Measurements from ENCODE around the gene BCL2L1. TPM values are rescaled to one million over a fixed set of nuclear protein-coding genes. Genes with fewer than 3 reads are reported as not detected.

Gene BCL2L1
- total and polyA plus RNA-seq, 10 of the 15 experiments (the other 5 are each of a cell fraction or from before 2014, with no cell fraction given): 0.63 to 67.7 (median 43.6) TPM

DNA sequence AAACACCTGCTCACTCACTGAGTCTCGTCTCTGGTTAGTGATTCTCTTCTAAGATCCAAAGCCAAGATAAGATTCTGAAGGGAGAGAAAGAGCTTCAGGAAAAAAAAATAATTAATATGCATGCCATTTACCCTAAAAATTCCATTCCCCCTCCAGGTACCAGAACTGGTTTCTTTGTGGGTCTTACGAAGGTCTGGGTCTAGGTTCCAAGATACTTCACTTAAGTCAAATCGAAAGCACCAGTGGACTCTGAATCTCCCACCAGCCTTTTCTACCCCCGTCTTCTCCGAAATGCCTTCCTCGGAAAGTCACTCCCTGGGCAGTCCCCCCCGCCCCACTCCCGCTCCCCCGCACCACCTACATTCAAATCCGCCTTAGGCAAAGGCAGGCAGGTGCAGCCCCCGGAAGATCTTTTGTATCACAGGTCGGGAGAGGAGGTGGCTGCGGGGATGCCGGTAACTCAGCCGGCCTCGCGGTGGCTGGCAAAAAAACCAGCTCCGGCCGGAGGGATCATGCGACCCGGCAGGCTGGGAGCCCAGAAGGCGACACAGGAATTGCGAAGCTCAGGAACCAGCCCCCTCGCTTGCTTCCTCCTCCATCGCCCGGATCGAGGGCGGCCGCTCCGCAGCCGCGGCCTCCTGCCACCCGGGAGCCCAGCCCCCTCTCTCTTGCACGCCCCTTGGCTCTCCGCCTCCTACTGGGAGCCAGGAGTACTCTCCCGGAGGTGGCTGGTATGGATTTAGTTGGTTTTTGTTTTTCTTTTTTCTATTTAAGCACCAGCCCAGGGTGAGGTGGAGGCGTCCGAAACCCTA lies at the start of gene BCL2L1 (continued):
- no peak for TF ChIP-seq POLR2AphosphoS2 (IDR thresholded peaks at IDR 0.05; ENCODE audit: low read depth, low read length)
- TF ChIP-seq SP1 (IDR thresholded peaks at IDR 0.05; ENCODE audit: low read depth, low read length): no peak
- TF ChIP-seq SMARCA5 (IDR thresholded peaks at IDR 0.05): peak; percentile 54; the same call in 1 of the 2 replicates
- no peak for TF ChIP-seq ASH2L (IDR thresholded peaks at IDR 0.05; ENCODE audit: borderline replicate concordance, low read depth)
- TF ChIP-seq CREM (IDR thresholded peaks at IDR 0.05; ENCODE audit: low read depth): 0 out of 2 replicates have a peak, but pooled peaks have one; percentile 8
- TF ChIP-seq IKZF2 (IDR thresholded peaks at IDR 0.05): peak; percentile 51 to 67; a peak in 3 of 4 replicates
- TF ChIP-seq PAX5 (IDR thresholded peaks at IDR 0.05; ENCODE audit: borderline replicate concordance, low read depth, low read length): peak; percentile 18; the same call in 1 of the 2 replicates
- TF ChIP-seq NBN (IDR thresholded peaks at IDR 0.05): 0 out of 2 replicates have a peak, but pooled peaks have one; percentile 65
- TF ChIP-seq, protein P1, sequence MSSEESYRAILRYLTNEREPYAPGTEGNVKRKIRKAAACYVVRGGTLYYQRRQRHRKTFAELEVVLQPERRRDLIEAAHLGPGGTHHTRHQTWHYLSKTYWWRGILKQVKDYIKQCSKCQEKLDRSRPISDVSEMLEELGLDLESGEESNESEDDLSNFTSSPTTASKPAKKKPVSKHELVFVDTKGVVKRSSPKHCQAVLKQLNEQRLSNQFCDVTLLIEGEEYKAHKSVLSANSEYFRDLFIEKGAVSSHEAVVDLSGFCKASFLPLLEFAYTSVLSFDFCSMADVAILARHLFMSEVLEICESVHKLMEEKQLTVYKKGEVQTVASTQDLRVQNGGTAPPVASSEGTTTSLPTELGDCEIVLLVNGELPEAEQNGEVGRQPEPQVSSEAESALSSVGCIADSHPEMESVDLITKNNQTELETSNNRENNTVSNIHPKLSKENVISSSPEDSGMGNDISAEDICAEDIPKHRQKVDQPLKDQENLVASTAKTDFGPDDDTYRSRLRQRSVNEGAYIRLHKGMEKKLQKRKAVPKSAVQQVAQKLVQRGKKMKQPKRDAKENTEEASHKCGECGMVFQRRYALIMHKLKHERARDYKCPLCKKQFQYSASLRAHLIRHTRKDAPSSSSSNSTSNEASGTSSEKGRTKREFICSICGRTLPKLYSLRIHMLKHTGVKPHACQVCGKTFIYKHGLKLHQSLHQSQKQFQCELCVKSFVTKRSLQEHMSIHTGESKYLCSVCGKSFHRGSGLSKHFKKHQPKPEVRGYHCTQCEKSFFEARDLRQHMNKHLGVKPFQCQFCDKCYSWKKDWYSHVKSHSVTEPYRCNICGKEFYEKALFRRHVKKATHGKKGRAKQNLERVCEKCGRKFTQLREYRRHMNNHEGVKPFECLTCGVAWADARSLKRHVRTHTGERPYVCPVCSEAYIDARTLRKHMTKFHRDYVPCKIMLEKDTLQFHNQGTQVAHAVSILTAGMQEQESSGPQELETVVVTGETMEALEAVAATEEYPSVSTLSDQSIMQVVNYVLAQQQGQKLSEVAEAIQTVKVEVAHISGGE (CRISPR knock-in tag; IDR thresholded peaks at IDR 0.05): no peak
- TF ChIP-seq, protein P2, sequence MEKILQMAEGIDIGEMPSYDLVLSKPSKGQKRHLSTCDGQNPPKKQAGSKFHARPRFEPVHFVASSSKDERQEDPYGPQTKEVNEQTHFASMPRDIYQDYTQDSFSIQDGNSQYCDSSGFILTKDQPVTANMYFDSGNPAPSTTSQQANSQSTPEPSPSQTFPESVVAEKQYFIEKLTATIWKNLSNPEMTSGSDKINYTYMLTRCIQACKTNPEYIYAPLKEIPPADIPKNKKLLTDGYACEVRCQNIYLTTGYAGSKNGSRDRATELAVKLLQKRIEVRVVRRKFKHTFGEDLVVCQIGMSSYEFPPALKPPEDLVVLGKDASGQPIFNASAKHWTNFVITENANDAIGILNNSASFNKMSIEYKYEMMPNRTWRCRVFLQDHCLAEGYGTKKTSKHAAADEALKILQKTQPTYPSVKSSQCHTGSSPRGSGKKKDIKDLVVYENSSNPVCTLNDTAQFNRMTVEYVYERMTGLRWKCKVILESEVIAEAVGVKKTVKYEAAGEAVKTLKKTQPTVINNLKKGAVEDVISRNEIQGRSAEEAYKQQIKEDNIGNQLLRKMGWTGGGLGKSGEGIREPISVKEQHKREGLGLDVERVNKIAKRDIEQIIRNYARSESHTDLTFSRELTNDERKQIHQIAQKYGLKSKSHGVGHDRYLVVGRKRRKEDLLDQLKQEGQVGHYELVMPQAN (conservative IDR thresholded peaks at IDR 0.05): 0 out of 2 replicates have a peak, but pooled peaks have one; percentile 35
- no peak for TF ChIP-seq ZNF207 (IDR thresholded peaks at IDR 0.05; ENCODE audit: borderline replicate concordance)
- peak; percentile 22 to 24; a peak in 1 of 4 replicates for TF ChIP-seq BHLHE40 (IDR thresholded peaks at IDR 0.05; ENCODE audit: borderline replicate concordance in 1 of 2, low read depth in 2 of 2, low read length in 1 of 2)
- no peak for TF ChIP-seq TCF7 (IDR thresholded peaks at IDR 0.05; ENCODE audit: borderline replicate concordance)
- TF ChIP-seq MYC (IDR thresholded peaks at IDR 0.05; ENCODE audit: insufficient read depth, insufficient read length, insufficient replicate concordance, low read length, severe bottlenecking): no peak
- TF ChIP-seq, protein P3, sequence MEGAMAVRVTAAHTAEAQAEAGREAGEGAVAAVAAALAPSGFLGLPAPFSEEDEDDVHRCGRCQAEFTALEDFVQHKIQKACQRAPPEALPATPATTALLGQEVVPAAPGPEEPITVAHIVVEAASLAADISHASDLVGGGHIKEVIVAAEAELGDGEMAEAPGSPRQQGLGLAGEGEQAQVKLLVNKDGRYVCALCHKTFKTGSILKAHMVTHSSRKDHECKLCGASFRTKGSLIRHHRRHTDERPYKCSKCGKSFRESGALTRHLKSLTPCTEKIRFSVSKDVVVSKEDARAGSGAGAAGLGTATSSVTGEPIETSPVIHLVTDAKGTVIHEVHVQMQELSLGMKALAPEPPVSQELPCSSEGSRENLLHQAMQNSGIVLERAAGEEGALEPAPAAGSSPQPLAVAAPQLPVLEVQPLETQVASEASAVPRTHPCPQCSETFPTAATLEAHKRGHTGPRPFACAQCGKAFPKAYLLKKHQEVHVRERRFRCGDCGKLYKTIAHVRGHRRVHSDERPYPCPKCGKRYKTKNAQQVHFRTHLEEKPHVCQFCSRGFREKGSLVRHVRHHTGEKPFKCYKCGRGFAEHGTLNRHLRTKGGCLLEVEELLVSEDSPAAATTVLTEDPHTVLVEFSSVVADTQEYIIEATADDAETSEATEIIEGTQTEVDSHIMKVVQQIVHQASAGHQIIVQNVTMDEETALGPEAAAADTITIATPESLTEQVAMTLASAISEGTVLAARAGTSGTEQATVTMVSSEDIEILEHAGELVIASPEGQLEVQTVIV (IDR thresholded peaks at IDR 0.05; ENCODE audit: borderline replicate concordance, partially characterized antibody): no peak
- TF ChIP-seq HCFC1 (IDR thresholded peaks at IDR 0.05; ENCODE audit: low read length): no peak
- peak; percentile 40; the same call in 1 of the 2 replicates for TF ChIP-seq SMC3 (IDR thresholded peaks at IDR 0.05; ENCODE audit: borderline replicate concordance, low read length)
- TF ChIP-seq SREBF1 (IDR thresholded peaks at IDR 0.05; ENCODE audit: low read length): no peak
- TF ChIP-seq NR2C1 (IDR thresholded peaks at IDR 0.05): no peak
- TF ChIP-seq, protein P4, sequence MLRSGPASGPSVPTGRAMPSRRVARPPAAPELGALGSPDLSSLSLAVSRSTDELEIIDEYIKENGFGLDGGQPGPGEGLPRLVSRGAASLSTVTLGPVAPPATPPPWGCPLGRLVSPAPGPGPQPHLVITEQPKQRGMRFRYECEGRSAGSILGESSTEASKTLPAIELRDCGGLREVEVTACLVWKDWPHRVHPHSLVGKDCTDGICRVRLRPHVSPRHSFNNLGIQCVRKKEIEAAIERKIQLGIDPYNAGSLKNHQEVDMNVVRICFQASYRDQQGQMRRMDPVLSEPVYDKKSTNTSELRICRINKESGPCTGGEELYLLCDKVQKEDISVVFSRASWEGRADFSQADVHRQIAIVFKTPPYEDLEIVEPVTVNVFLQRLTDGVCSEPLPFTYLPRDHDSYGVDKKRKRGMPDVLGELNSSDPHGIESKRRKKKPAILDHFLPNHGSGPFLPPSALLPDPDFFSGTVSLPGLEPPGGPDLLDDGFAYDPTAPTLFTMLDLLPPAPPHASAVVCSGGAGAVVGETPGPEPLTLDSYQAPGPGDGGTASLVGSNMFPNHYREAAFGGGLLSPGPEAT (IDR thresholded peaks at IDR 0.05; ENCODE audit: low read depth): no peak
